GM12878 (cell line): ENCODE results near the gene LTBP4.

Experiments used
- CHD2 ChIP-seq: IDR thresholded peaks from 2 replicates; pipeline ENCODE4 v1.6.1; 2011; ENCODE audit warnings: low read depth, low read length, improper control_type of control experiment, borderline replicate concordance
- DPF2 ChIP-seq: fragments of 450-650 bp; IDR thresholded peaks from 2 replicates; pipeline ENCODE4 v1.6.1; 2017; ENCODE audit warnings: mild to moderate bottlenecking
- FOS ChIP-seq: IDR thresholded peaks from 3 replicates; pipeline ENCODE4 v1.6.1; 2011; ENCODE audit warnings: borderline replicate concordance; ENCODE audit not compliant: insufficient read length; ENCODE audit errors: extremely low read depth
- POLR2AphosphoS2 ChIP-seq: IDR thresholded peaks from 2 replicates; pipeline ENCODE4 v1.6.1; 2011; ENCODE audit warnings: low read depth, mild to moderate bottlenecking, low read length, improper control_type of control experiment, moderate library complexity
- POLR2AphosphoS5 ChIP-seq: IDR thresholded peaks from 2 replicates; pipeline ENCODE4 v1.6.1; 2011; ENCODE audit warnings: mild to moderate bottlenecking, low read length, inconsistent platforms
- SRF ChIP-seq, 2 experiments: IDR thresholded peaks; 2 replicates each; pipeline ENCODE4 v1.6.1; 2011; ENCODE audit warnings: low read depth in 2 of 2, low read length in 2 of 2, mild to moderate bottlenecking in 1 of 2, moderate library complexity in 1 of 2
- TAF1 ChIP-seq: IDR thresholded peaks from 2 replicates; pipeline ENCODE4 v1.6.1; 2011; ENCODE audit warnings: mild to moderate bottlenecking, low read depth, low read length, borderline replicate concordance
- ZNF384 ChIP-seq: IDR thresholded peaks from 2 replicates; pipeline ENCODE4 v1.6.1; 2012; ENCODE audit warnings: low read depth, mild to moderate bottlenecking, low read length, improper control_type of control experiment, borderline replicate concordance
- TF ChIP-seq, protein P1 (sequence below), 3 experiments: IDR thresholded peaks in 2 of 3; conservative IDR thresholded peaks in 1 of 3; 2 replicates each; pipeline ENCODE4 v1.5.1; 2011; ENCODE audit warnings: low read depth in 3 of 3, low read length in 3 of 3, mild to moderate bottlenecking in 3 of 3, control low read depth in 2 of 3, moderate library complexity in 2 of 3, inconsistent platforms in 1 of 3, mixed read lengths in 1 of 3; ENCODE audit not compliant: control insufficient read depth in 2 of 3, insufficient read depth in 1 of 3; ENCODE audit errors: extremely low read depth in 1 of 3

DNA sequence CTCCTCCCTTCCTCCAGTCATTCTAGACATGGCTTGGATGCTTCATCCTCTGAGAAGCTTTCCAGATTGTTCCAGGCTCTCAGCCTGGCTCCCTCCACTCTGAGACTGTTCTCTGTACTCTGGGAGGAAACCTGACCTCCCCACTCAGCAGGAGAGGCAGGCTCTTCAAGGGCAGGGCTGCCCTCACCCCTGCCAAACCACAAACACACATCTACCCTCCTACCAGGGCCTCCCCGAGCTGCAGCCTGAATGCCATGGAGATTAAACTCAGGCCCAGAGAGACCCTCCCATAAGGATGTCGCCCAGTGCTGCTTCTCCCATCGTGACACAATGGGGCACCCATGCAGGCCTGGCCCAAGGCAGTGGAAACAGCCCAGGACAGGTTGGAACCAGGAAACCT lies 73.1 kb downstream of the LTBP4 start:
- no peak for TF ChIP-seq POLR2AphosphoS2
- TF ChIP-seq ZNF384: no peak
- TF ChIP-seq, protein P1, sequence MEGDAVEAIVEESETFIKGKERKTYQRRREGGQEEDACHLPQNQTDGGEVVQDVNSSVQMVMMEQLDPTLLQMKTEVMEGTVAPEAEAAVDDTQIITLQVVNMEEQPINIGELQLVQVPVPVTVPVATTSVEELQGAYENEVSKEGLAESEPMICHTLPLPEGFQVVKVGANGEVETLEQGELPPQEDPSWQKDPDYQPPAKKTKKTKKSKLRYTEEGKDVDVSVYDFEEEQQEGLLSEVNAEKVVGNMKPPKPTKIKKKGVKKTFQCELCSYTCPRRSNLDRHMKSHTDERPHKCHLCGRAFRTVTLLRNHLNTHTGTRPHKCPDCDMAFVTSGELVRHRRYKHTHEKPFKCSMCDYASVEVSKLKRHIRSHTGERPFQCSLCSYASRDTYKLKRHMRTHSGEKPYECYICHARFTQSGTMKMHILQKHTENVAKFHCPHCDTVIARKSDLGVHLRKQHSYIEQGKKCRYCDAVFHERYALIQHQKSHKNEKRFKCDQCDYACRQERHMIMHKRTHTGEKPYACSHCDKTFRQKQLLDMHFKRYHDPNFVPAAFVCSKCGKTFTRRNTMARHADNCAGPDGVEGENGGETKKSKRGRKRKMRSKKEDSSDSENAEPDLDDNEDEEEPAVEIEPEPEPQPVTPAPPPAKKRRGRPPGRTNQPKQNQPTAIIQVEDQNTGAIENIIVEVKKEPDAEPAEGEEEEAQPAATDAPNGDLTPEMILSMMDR (IDR thresholded peaks at IDR 0.05 in 2 of 3, conservative IDR thresholded peaks at IDR 0.05 in 1 of 3; ENCODE audit: control insufficient read depth in 2 of 3, extremely low read depth in 1 of 3, insufficient read depth in 1 of 3, low read depth in 3 of 3, low read length in 3 of 3): no peak
- no peak for TF ChIP-seq DPF2
- no peak for TF ChIP-seq CHD2
- TF ChIP-seq SRF (IDR thresholded peaks at IDR 0.05; ENCODE audit: low read depth in 2 of 2, low read length in 2 of 2): no peak
- TF ChIP-seq FOS: no peak
- no peak for TF ChIP-seq POLR2AphosphoS5
- no peak for TF ChIP-seq TAF1
